SU-DHL-6 (cell line): Measurements from ENCODE around the gene DDX59.

Experiments used
- H2AFZ ChIP-seq: fragments of 200-600 bp; sonication (generic); 2 replicates; pipeline ENCODE4 v1.6.1; 2014; ENCODE audit warnings: low read depth, mild to moderate bottlenecking, moderate library complexity, mixed read lengths, antibody characterized with exemption, low read length; ENCODE audit not compliant: severe bottlenecking
- H3F3A ChIP-seq: fragments of 200-600 bp; shearing (Covaris generic); 2 replicates; pipeline ENCODE4 v1.6.0; 2016; ENCODE audit warnings: antibody characterized with exemption, mild to moderate bottlenecking; ENCODE audit not compliant: insufficient read depth
- H3K27ac ChIP-seq: fragments of 200-600 bp; sonication (generic); 2 replicates; pipeline ENCODE4 v1.5.1; 2016; ENCODE audit warnings: low read depth, mild to moderate bottlenecking, low read length, moderate library complexity, mixed read lengths
- H3K27me3 ChIP-seq: fragments of 200-600 bp; sonication (generic), shearing (Covaris generic); 2 replicates; pipeline ENCODE4 v1.6.0; 2014; ENCODE audit warnings: mild to moderate bottlenecking, low read length
- H3K36me3 ChIP-seq: fragments of 200-600 bp; sonication (generic); 2 replicates; pipeline ENCODE4 v1.6.1; 2014; ENCODE audit warnings: mild to moderate bottlenecking, low read length, mixed read lengths
- H3K4me2 ChIP-seq: fragments of 300-600, 200-600 bp; shearing (Covaris generic), sonication (generic); 2 replicates; pipeline ENCODE4 v1.6.0; 2014; ENCODE audit warnings: low read length, low read depth, mild to moderate bottlenecking; ENCODE audit not compliant: poor library complexity, severe bottlenecking
- H3K4me3 ChIP-seq: fragments of 200-600 bp; sonication (generic); 2 replicates; pipeline ENCODE4 v1.5.1; 2014; ENCODE audit warnings: antibody characterized with exemption, low read length, mild to moderate bottlenecking, mixed read lengths; ENCODE audit not compliant: insufficient read depth, poor library complexity, severe bottlenecking
- H3K79me2 ChIP-seq: fragments of 200-600 bp; sonication (generic); 2 replicates; pipeline ENCODE4 v1.6.1; 2014; ENCODE audit warnings: mild to moderate bottlenecking, low read length, moderate library complexity; ENCODE audit not compliant: insufficient read depth
- H3K9ac ChIP-seq: fragments of 200-600 bp; sonication (generic); 2 replicates; pipeline ENCODE4 v1.7.0; 2014; ENCODE audit warnings: mild to moderate bottlenecking, low read length
- H3K9me2 ChIP-seq: fragments of 200-600 bp; sonication (generic); replicated peaks from 2 replicates; pipeline ENCODE4 v1.6.1; 2014; ENCODE audit warnings: low read length; ENCODE audit not compliant: insufficient read depth
- H3K9me3 ChIP-seq: fragments of 200-600 bp; sonication (generic); 2 replicates; pipeline ENCODE4 v1.6.1; 2014; ENCODE audit warnings: low read length, mixed read lengths; ENCODE audit not compliant: insufficient read depth
- H4K20me1 ChIP-seq: fragments of 200-600 bp; sonication (generic); 2 replicates; pipeline ENCODE4 v1.6.1; 2014; ENCODE audit warnings: low read depth, mild to moderate bottlenecking, antibody characterized with exemption, low read length, moderate library complexity, mixed read lengths
- EZH2phosphoT487 ChIP-seq: fragments of 200-600 bp; sonication (generic), shearing (Covaris generic); conservative IDR thresholded peaks from 2 replicates; pipeline ENCODE4 v1.6.1; 2018; ENCODE audit warnings: mild to moderate bottlenecking, antibody characterized with exemption, low read length, moderate library complexity, mixed read lengths
- TF ChIP-seq, protein P1 (sequence below): fragments of 200-600 bp; sonication (generic); IDR thresholded peaks from one replicate; pipeline ENCODE4 v1.5.1; 2017; ENCODE audit warnings: antibody characterized with exemption, mild to moderate bottlenecking, low read length, moderate library complexity; ENCODE audit not compliant: insufficient read depth, poor library complexity, severe bottlenecking

Gene DDX59

GRCh38 chr1:200674838-200675587, 5.3 kb upstream of the DDX59 start:
- no peaks in the 10 kb centered on the region for H4K20me1 ChIP-seq
- H3K9me2 ChIP-seq = no peaks in the 10 kb centered on the region
- TF ChIP-seq, protein P1, sequence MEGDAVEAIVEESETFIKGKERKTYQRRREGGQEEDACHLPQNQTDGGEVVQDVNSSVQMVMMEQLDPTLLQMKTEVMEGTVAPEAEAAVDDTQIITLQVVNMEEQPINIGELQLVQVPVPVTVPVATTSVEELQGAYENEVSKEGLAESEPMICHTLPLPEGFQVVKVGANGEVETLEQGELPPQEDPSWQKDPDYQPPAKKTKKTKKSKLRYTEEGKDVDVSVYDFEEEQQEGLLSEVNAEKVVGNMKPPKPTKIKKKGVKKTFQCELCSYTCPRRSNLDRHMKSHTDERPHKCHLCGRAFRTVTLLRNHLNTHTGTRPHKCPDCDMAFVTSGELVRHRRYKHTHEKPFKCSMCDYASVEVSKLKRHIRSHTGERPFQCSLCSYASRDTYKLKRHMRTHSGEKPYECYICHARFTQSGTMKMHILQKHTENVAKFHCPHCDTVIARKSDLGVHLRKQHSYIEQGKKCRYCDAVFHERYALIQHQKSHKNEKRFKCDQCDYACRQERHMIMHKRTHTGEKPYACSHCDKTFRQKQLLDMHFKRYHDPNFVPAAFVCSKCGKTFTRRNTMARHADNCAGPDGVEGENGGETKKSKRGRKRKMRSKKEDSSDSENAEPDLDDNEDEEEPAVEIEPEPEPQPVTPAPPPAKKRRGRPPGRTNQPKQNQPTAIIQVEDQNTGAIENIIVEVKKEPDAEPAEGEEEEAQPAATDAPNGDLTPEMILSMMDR = no peak
- no peak overlapping the region for H3K4me2 ChIP-seq
- peaks cover 10% of the 10 kb centered on the region; the same call in 1 of the 2 replicates for H3F3A ChIP-seq
- H3K79me2 ChIP-seq = 0 out of 2 replicates have a peak, but pooled peaks cover 7% of the 10 kb centered on the region
- H3K9me3 ChIP-seq = no peaks in the 10 kb centered on the region
- no peak overlapping the region for H3K9ac ChIP-seq
- no peak overlapping the region for H3K4me3 ChIP-seq
- no peaks in the 10 kb centered on the region for H3K27me3 ChIP-seq
- no peak overlapping the region for H2AFZ ChIP-seq
- H3K36me3 ChIP-seq = no peaks in the 10 kb centered on the region
- H3K27ac ChIP-seq = no peak overlapping the region

- Histone ChIP-seq H3K27me3 (no peaks in the 10 kb centered on the region), H3K4me2 (no peak overlapping the region), H3K79me2 (0 out of 2 replicates have a peak, but pooled peaks cover 7% of the 10 kb centered on the region), H3K9me3 (no peaks in the 10 kb centered on the region), H2AFZ (no peak overlapping the region), H3K27ac (no peak overlapping the region), H4K20me1 (no peaks in the 10 kb centered on the region), H3K9me2 (no peaks in the 10 kb centered on the region), H3K9ac (no peak overlapping the region), H3F3A (peaks cover 10% of the 10 kb centered on the region; the same call in 1 of the 2 replicates), H3K4me3 (no peak overlapping the region), H3K36me3 (no peaks in the 10 kb centered on the region)
- TF ChIP-seq EZH2phosphoT487 = no peak
- TF ChIP-seq, protein P1 = no peak
Measured at GRCh38 chr1:200673952-200674823, 4.5 kb upstream of the DDX59 start.

DNA sequence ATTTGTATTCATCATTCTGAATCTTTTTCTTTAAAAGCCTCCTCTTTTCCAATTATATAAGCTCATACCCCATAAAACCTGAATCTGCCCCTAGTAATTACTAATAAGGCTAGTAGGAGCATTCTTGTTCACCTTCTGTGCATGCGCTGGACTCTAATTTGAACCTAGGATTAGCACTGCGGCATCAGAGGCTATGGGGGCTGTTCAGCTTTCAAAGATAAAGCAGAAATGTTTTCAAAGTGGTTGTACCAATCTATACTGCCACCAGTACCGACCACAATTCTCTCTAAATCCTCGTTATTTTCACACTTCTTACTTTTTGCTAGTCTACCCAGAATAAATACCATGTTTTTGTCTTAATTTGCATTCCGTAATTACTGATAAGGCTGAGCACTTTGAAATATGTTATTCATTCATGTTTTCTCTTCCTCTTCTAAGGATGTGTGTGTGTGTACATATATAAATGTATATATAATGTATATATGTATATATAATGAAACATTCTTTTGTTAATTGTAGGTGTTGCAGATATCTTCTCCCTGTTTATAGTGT, 1.6 kb upstream of the DDX59 start:
- H3K4me2 ChIP-seq = peak overlapping the region; percentile 89
- H3K27ac ChIP-seq = no peak overlapping the region
- TF ChIP-seq, protein P1 = no peak
- TF ChIP-seq EZH2phosphoT487 = no peak
- H3K4me3 ChIP-seq = peak overlapping the region; percentile 86
- no peaks in the 10 kb centered on the region for H4K20me1 ChIP-seq
- H3K79me2 ChIP-seq = peaks cover 16% of the 10 kb centered on the region; the same call in 1 of the 2 replicates
- H3K27me3 ChIP-seq = no peaks in the 10 kb centered on the region
- peak overlapping the region; percentile 97 for H3K9ac ChIP-seq
- H2AFZ ChIP-seq = no peak overlapping the region
- H3K9me2 ChIP-seq = no peaks in the 10 kb centered on the region
- peaks cover 22% of the 10 kb centered on the region for H3F3A ChIP-seq
- H3K36me3 ChIP-seq = no peaks in the 10 kb centered on the region
- H3K9me3 ChIP-seq = no peaks in the 10 kb centered on the region
